HCT116 (cell line): ENCODE data around the gene TMEM260. TPM values are rescaled to one million over a fixed set of nuclear protein-coding genes. Genes with fewer than 3 reads are reported as not detected.

Experiments
- ATAC-seq: fragments of 200-7000 bp; cut with Tn5 transposase; 2 replicates; pipeline ENCODE4 v1.9.1; 2020; ENCODE audit warnings: mild to moderate bottlenecking, moderate library complexity
- BruUV-seq: library from RNA; stranded (reverse); fragments of 400-500 nt; replicated peaks from 2 replicates; lab custom pipeline; 2021; lab: Mats Ljungman, UMichigan
- CTCF ChIA-PET: fragments of 300-600 bp; sonication (Branson Sonifier 250); formaldehyde crosslinking; loops from one replicate; lab custom pipeline; 2021; ENCODE audit warnings: antibody characterized with exemption; lab: Charles Lee
- POLR2A ChIA-PET: fragments of 300-600, 350-600 bp; sonication (Branson Sonifier 250); formaldehyde crosslinking; loops from one replicate; lab custom pipeline; 2021; ENCODE audit warnings: antibody characterized with exemption; lab: Charles Lee
- RAD21 ChIA-PET, 2 experiments: fragments of 300-600 bp; sonication (Branson Sonifier 250); formaldehyde crosslinking; loops; one replicate each; lab custom pipeline; 2023; ENCODE audit warnings: low total read pairs in 2 of 2; ENCODE audit not compliant: uncharacterized antibody in 2 of 2, unreplicated experiment in 2 of 2, low non-redundant PET in 1 of 2; lab: Charles Lee
- DNase-seq: peaks from one replicate; pipeline ENCODE4 v3.0.0-alpha.2; 2010; ENCODE audit warnings: low read depth, low spot score
- H2AFZ ChIP-seq: fragments of 200-600 bp; shearing (Covaris generic), sonication (generic); 2 replicates; pipeline ENCODE4 v1.6.1; 2017; ENCODE audit warnings: low read depth, mixed run types, mixed read lengths, antibody characterized with exemption, low read length; ENCODE audit not compliant: poor library complexity, severe bottlenecking
- H3K27ac ChIP-seq: 2 replicates; pipeline ENCODE4 v1.5.1; 2012; ENCODE audit warnings: low read depth, low read length
- H3K27me3 ChIP-seq: fragments of 200-600 bp; sonication (generic); 2 replicates; pipeline ENCODE4 v1.6.1; 2016; ENCODE audit warnings: mixed run types, low read length, mixed read lengths; ENCODE audit not compliant: insufficient read depth
- H3K36me3 ChIP-seq, 2 experiments: fragments of 200-500 bp in 1 of 2; fragments of 200-600 bp in 1 of 2; sonication (Bioruptor generic) in 1 of 2; sonication (generic) in 1 of 2; 2 replicates each; pipeline versions ENCODE4 v1.5.1 to v1.6.1; 2014 to 2016; ENCODE audit warnings: low read length in 2 of 2, inconsistent platforms in 1 of 2, mixed read lengths in 1 of 2, mixed run types in 1 of 2; ENCODE audit not compliant: insufficient read depth in 2 of 2, control insufficient read depth in 1 of 2
- H3K4me1 ChIP-seq, 2 experiments: fragments of 200-600 bp in 1 of 2; sonication (generic) in 1 of 2; 2 replicates each; pipeline versions ENCODE4 v1.5.1 to v1.6.1; 2012 to 2017; ENCODE audit warnings: low read length in 2 of 2, inconsistent platforms in 1 of 2, mild to moderate bottlenecking in 1 of 2, mixed read lengths in 1 of 2, mixed run types in 1 of 2, moderate library complexity in 1 of 2; ENCODE audit not compliant: insufficient read depth in 2 of 2, control insufficient read depth in 1 of 2
- H3K4me2 ChIP-seq: fragments of 200-600 bp; sonication (generic); 2 replicates; pipeline ENCODE4 v1.6.1; 2017; ENCODE audit warnings: mixed run types, low read length, mixed read lengths
- H3K4me3 ChIP-seq, 2 experiments: fragments of 200-600 bp in 1 of 2; sonication (generic) in 1 of 2; replicated peaks in 1 of 2; 2 replicates each; pipeline ENCODE4 v1.5.1; 2011 to 2016; ENCODE audit warnings: low read length in 2 of 2, control low read depth in 1 of 2, low read depth in 1 of 2, mild to moderate bottlenecking in 1 of 2, mixed read lengths in 1 of 2, mixed run types in 1 of 2
- H3K79me2 ChIP-seq: fragments of 200-600 bp; sonication (generic); 2 replicates; pipeline ENCODE4 v1.6.1; 2017; ENCODE audit warnings: mild to moderate bottlenecking, mixed run types, low read length, moderate library complexity, mixed read lengths; ENCODE audit not compliant: insufficient read depth
- H3K9ac ChIP-seq: fragments of 200-600 bp; sonication (generic); 2 replicates; pipeline ENCODE4 v1.6.1; 2016; ENCODE audit warnings: low read length, mixed read lengths
- H3K9me2 ChIP-seq: fragments of 200-600 bp; sonication (generic), shearing (Covaris generic); 2 replicates; pipeline ENCODE4 v1.6.1; 2017; ENCODE audit warnings: mixed run types, mild to moderate bottlenecking, moderate library complexity; ENCODE audit not compliant: insufficient read depth
- H3K9me3 ChIP-seq, 2 experiments: fragments of 200-500 bp in 1 of 2; fragments of 200-600 bp in 1 of 2; sonication (Bioruptor generic) in 1 of 2; sonication (generic) in 1 of 2; 2 replicates each; pipeline ENCODE4 v1.6.1; 2014 to 2017; ENCODE audit warnings: low read length in 2 of 2, mixed read lengths in 2 of 2, inconsistent platforms in 1 of 2, low read depth in 1 of 2, mild to moderate bottlenecking in 1 of 2, mixed run types in 1 of 2, moderate library complexity in 1 of 2; ENCODE audit not compliant: control insufficient read depth in 1 of 2, insufficient read depth in 1 of 2
- H4K20me1 ChIP-seq: fragments of 200-600 bp; sonication (generic), shearing (Covaris generic); 2 replicates; pipeline ENCODE4 v1.6.1; 2017; ENCODE audit warnings: mixed run types, mild to moderate bottlenecking, moderate library complexity; ENCODE audit not compliant: insufficient read depth
- ATF3 ChIP-seq: IDR thresholded peaks from 2 replicates; pipeline ENCODE4 v1.6.1; 2012
- CBX3 ChIP-seq: IDR thresholded peaks from 2 replicates; pipeline ENCODE4 v1.6.1; 2012; ENCODE audit warnings: low read depth
- CEBPB ChIP-seq: IDR thresholded peaks from 2 replicates; pipeline ENCODE4 v1.6.1; 2012; ENCODE audit warnings: low read depth
- CTCF ChIP-seq, 3 experiments: fragments of 200-600 bp in 1 of 3; sonication (generic) in 1 of 3; IDR thresholded peaks in 2 of 3; conservative IDR thresholded peaks in 1 of 3; 2 replicates each; pipeline ENCODE4 v1.5.1; 2012 to 2017; ENCODE audit warnings: low read depth in 2 of 3, low read length in 2 of 3, antibody characterized with exemption in 1 of 3, borderline replicate concordance in 1 of 3, control low read depth in 1 of 3, mild to moderate bottlenecking in 1 of 3, mixed read lengths in 1 of 3, mixed run types in 1 of 3, moderate library complexity in 1 of 3; ENCODE audit not compliant: insufficient read depth in 1 of 3
- EGR1 ChIP-seq: IDR thresholded peaks from 2 replicates; pipeline ENCODE4 v1.6.1; 2012; ENCODE audit warnings: low read depth
- EZH2 ChIP-seq: fragments of 200-600 bp; sonication (generic); IDR thresholded peaks from 2 replicates; pipeline ENCODE4 v1.6.1; 2017; ENCODE audit warnings: antibody characterized with exemption, mixed run types
- EZH2phosphoT487 ChIP-seq: fragments of 200-600 bp; IDR thresholded peaks from 2 replicates; pipeline ENCODE4 v1.6.1; 2018; ENCODE audit warnings: antibody characterized with exemption, borderline replicate concordance
- FOSL1 ChIP-seq: IDR thresholded peaks from 2 replicates; pipeline ENCODE4 v1.6.1; 2012; ENCODE audit warnings: low read depth
- MAX ChIP-seq: IDR thresholded peaks from 2 replicates; pipeline ENCODE4 v1.6.1; 2012
- POLR2A ChIP-seq: IDR thresholded peaks from 2 replicates; pipeline ENCODE4 v1.7.0; 2011; ENCODE audit warnings: borderline replicate concordance; ENCODE audit not compliant: insufficient read depth, insufficient read length; ENCODE audit errors: extremely low read depth
- POLR2AphosphoS5 ChIP-seq: IDR thresholded peaks from 2 replicates; pipeline ENCODE4 v1.6.1; 2011; ENCODE audit warnings: mild to moderate bottlenecking, low read depth, low read length, moderate library complexity
- REST ChIP-seq: IDR thresholded peaks from 2 replicates; pipeline ENCODE4 v1.6.1; 2012; ENCODE audit warnings: low read depth
- SIN3A ChIP-seq: IDR thresholded peaks from 2 replicates; pipeline ENCODE4 v1.6.1; 2012; ENCODE audit warnings: low read depth
- SP1 ChIP-seq: IDR thresholded peaks from 2 replicates; pipeline ENCODE4 v1.6.1; 2012; ENCODE audit warnings: low read depth
- SRF ChIP-seq: IDR thresholded peaks from 2 replicates; pipeline ENCODE4 v1.6.1; 2012; ENCODE audit warnings: low read depth
- TCF7L2 ChIP-seq: IDR thresholded peaks from 2 replicates; pipeline ENCODE4 v1.7.0; 2011; ENCODE audit warnings: borderline replicate concordance, inconsistent platforms; ENCODE audit not compliant: insufficient read depth, insufficient read length; ENCODE audit errors: extremely low read depth
- YY1 ChIP-seq: IDR thresholded peaks from 2 replicates; pipeline ENCODE4 v1.6.1; 2011; ENCODE audit warnings: low read length, low read depth, moderate library complexity, mild to moderate bottlenecking; ENCODE audit not compliant: insufficient replicate concordance; ENCODE audit errors: extremely low read depth
- ZBTB33 ChIP-seq: IDR thresholded peaks from 2 replicates; pipeline ENCODE4 v1.6.1; 2011; ENCODE audit warnings: mild to moderate bottlenecking, low read length, moderate library complexity; ENCODE audit not compliant: insufficient replicate concordance; ENCODE audit errors: extremely low read depth
- ZFX ChIP-seq: fragments of 450-650 bp; IDR thresholded peaks from 2 replicates; pipeline ENCODE4 v1.6.1; 2017
- ZNF274 ChIP-seq: fragments of 200-500 bp; sonication (Bioruptor generic); IDR thresholded peaks from 2 replicates; pipeline ENCODE4 v1.6.1; 2014; ENCODE audit warnings: mild to moderate bottlenecking, low read depth, low read length, inconsistent platforms
- intact Hi-C: fragments of 100-400 bp; cut with micrococcal nuclease; formaldehyde crosslinking; loops from 2 replicates; pipeline ENCODE4 v1.10.0; 2022
- total RNA-seq: library from RNA; stranded (reverse); gene quantifications from one replicate; pipeline ENCODE4 v1.2.1, GENCODE V29; 2021; ENCODE audit not compliant: unreplicated experiment

Gene TMEM260
- total RNA-seq, 1 experiment from 2014 or later = 12.5 TPM

- ATAC-seq (no peak), DNase-seq (no peak)
- no peaks in the 10 kb centered on the region for H3K79me2 ChIP-seq
- H3K27me3 ChIP-seq = no peaks in the 10 kb centered on the region
- CTCF ChIA-PET = no interaction called here
- no peak overlapping the region for H3K4me2 ChIP-seq
- intact Hi-C loops = no loop called here
- RAD21 ChIA-PET = no interaction called here
- no peaks in the 10 kb centered on the region for H3K9me3 ChIP-seq
- no peak overlapping the region for H3K27ac ChIP-seq
- no peaks in the 10 kb centered on the region for H3K9me2 ChIP-seq
- H2AFZ ChIP-seq = no peak overlapping the region
- no peak overlapping the region for H3K9ac ChIP-seq
- no peaks in the 10 kb centered on the region for H4K20me1 ChIP-seq
- no TSS peak for BruUV-seq
- H3K4me3 ChIP-seq = no peak overlapping the region
- 0 out of 4 replicates have a peak, but pooled peaks cover 0 to 2% of the 10 kb centered on the region in 2 experiments for H3K36me3 ChIP-seq
- H3K4me1 ChIP-seq = no peaks in the 10 kb centered on the region
- no peak for TF ChIP-seq POLR2AphosphoS5
- no peak for TF ChIP-seq TCF7L2
- no peak for TF ChIP-seq YY1
- TF ChIP-seq SRF = no peak
- no peak for TF ChIP-seq EGR1
- no peak for TF ChIP-seq SP1
- no peak for TF ChIP-seq CTCF (IDR thresholded peaks at IDR 0.05 in 2 of 3, conservative IDR thresholded peaks at IDR 0.05 in 1 of 3; ENCODE audit: borderline replicate concordance in 1 of 3, insufficient read depth in 1 of 3, low read depth in 2 of 3, low read length in 2 of 3)
- TF ChIP-seq ZNF274 = no peak
- no peak for TF ChIP-seq SIN3A
- no peak for TF ChIP-seq POLR2A
- TF ChIP-seq ZBTB33 = no peak
- no peak for TF ChIP-seq EZH2
- TF ChIP-seq CBX3 = no peak
- TF ChIP-seq EZH2phosphoT487 = no peak
- no peak for TF ChIP-seq REST
- TF ChIP-seq FOSL1 = no peak
- TF ChIP-seq CEBPB = no peak
- TF ChIP-seq MAX = no peak
- TF ChIP-seq ATF3 = no peak
- no peak for TF ChIP-seq ZFX
- POLR2A ChIA-PET = no interaction called here
These were observed 24.1 kb downstream of the TMEM260 start for GRCh38 chr14:56603648-56604047.
